Fibroblast of the conjunctiva (primary cell): ENCODE results near the gene ADIPOQ.
"Not testable (repeated sequence)": the region's sequence is repeated elsewhere in the genome, so short reads cannot be mapped to it uniquely, and the experiment has no call there.

Source experiments
- DNase-seq: peaks from one replicate; pipeline ENCODE4 v3.0.0-alpha.2; 2010; ENCODE audit warnings: low read depth

The ADIPOQ gene

GRCh38 chr3:186903676-186904075, 61.2 kb downstream of the ADIPOQ start:
- DNase-seq, result not testable (repeated sequence)

GRCh38 chr3:186907075-186907474, 64.6 kb downstream of the ADIPOQ start:
- not testable (repeated sequence) for DNase-seq
